DMS 273 (cell line): ENCODE results near the gene CLASP1.
"Not testable (repeated sequence)": the region's sequence is repeated elsewhere in the genome, so short reads cannot be mapped to it uniquely, and the experiment has no call there.

ENCODE experiments used
- DNase-seq: peaks from one replicate; lab custom pipeline; 2025; ENCODE audit not compliant: unreplicated experiment; lab: John Stamatoyannopoulos, UW

The CLASP1 gene

DNA sequence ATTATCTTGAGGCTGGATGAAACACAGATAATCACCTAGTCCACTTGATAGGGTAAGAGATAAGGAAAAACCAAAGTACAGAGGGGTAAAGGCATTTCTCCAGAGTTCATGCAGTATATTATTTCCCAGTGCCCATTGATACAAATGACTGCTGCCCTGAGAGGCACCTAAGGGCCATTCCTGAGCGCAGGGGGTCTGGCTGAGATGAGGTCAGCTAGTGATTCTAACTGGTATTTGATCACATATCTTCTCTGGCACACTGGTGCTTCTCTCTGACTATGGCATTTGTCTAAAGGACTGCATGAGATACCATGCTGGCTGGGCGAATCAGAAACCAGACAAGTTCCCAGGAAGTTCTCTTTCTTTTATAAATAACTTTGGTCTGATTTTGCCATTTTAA is 291.0 kb downstream of the CLASP1 start:
- DNase-seq = no peak

DNA sequence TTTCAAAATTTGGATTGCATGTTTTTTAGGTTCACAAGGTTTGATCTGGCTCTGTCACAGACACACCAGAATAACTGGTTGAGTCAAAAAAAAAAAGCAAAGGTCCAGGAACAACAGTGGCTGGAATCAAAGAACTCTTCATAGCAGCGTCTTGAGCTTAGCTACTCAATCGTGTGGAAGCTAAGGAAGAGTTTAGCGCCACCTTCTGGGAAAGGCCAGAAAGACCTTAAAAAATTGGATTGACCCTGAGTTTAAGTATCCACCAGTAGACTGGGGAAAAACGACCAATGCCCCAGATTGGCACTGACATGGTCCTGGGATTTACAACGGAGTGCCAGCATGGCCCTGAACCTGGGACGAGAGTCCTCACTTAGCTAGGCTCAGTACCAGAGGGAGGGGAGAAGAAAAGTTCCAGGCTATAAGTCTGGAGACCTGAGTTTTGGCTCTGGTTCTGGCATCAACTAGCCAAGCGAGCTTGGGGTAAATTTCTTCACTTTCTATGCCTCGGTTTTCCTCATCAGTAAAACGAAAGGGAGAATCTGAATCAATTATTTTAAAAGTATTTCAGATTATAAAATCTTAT is 293.1 kb downstream of the CLASP1 start:
- peak; percentile 87 for DNase-seq

DNA sequence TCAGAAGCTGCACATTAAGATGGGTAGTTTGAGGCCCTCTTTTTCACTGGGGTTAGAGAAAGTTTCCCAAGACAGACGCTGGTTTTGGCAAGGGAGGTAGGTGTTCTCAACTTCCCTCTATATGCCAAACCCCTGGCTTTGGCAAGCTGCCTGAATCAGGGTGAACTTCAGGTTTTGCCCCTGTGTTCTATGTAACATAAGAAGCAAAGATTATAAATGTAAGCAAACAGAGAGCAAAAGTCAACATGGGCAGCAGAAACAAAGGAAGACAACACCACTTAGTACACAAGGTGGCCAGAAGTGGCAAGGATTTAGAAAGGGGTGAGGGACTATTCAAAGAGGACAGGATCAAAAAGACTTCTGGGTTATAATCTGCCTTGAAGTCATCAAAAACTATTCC is 293.8 kb downstream of the CLASP1 start:
- peak; percentile 58 for DNase-seq

DNA sequence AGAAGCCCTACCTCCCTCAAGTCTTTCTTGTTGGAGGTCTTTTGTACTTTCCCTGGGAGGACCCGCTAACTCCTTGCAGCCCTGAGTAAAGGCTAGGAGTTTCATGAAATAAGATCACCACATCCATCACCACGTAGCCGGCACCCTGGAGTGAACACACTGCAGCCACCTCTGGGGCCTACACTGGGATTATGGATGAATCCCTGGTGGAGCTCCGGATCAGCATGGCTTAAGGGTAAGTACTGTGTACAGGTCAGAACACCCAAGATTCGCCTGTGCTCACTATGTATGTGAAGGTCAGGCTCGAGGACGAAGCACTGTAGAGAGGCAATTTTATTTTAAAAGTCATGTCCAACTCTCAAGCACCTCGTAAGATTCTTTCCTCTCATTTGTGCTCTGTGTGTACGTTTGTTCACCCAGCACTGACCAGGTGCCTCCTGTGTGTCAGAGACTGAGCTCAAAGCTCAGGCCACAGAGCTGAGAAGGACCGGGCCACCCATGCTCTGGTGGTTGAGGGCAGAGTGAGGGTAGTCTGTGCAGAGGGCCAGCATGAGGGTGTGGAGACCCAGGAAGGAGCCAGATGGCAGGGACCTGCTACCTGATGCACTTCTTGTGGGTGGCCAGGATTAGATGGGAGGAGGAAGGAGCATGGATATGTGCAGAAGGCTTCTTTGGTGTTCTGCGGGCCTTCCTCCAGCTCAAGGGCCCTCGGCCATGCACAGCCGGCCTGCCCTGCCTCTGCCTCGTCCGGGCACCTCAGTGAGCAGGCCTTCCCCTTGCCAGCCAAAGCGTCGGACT is 297.5 kb downstream of the CLASP1 start:
- no peak for DNase-seq

DNA sequence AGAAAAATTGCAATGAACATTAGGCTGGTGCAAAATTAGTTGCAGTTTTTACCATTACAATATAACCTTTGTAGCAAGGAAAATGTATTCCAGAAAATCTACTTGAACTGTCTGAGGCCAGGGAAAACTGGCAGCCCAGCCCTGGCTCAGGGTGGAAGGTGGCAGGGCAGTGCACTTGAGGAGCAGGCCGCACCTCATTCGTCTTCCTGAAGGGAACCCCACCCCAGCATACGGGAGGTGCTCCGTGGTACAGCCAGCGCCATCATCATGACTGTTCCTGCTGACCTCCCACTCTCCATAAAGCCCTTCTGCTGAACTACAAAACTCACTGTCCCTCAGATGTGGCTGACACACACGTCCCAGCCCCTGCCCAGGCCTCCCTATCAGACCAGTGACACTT is 298.4 kb downstream of the CLASP1 start:
- no peak for DNase-seq

DNA sequence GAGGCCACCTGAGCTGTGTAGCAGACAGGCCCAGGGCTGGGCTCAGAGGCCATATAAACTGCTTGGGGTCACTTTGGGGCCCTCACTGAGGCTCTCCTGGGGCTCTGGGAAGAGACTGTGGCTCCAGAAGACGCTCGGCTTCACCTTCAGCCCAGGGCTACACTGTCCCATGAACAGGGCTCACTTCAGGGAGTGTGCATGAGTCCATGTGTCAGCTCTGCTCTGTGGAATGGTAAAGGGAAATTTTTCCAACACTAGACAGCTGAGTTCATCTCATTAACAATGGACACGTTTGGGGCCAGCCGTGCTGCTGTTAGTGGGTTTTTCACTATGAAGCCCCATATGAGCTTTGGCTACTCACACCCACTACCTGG is 298.9 kb downstream of the CLASP1 start:
- DNase-seq = no peak

DNA sequence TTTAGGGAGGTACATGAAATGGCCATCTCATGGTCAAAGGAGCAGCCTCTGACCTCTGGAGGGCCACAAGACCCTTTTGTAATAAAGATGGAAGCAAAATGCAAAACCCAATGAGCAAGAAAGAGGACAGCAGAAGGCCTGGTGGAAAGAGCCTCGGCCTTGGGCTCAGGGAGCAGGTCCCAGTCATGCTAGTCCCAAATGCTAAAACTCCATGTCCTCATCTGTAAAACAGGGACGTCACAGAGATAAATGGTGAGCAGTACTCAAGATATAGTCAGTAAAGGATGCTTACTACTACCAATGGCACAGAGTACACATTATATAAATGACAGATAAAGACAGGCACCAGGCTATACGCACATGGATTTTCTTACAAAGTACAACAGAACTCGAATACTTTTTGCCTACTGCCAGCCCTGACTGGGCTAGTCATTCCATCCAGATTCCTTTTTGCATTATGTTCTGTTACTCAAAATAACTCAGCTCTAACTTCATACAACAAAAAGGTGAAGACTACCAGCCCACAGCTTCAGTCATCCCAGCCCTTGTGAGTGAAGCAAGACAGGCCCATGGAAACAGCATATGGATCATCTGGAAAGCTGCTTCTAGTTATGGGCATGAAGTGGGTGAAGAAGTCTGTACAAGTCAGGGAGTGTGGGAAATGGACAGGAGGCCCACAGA is 299.4 kb downstream of the CLASP1 start:
- no peak for DNase-seq

DNA sequence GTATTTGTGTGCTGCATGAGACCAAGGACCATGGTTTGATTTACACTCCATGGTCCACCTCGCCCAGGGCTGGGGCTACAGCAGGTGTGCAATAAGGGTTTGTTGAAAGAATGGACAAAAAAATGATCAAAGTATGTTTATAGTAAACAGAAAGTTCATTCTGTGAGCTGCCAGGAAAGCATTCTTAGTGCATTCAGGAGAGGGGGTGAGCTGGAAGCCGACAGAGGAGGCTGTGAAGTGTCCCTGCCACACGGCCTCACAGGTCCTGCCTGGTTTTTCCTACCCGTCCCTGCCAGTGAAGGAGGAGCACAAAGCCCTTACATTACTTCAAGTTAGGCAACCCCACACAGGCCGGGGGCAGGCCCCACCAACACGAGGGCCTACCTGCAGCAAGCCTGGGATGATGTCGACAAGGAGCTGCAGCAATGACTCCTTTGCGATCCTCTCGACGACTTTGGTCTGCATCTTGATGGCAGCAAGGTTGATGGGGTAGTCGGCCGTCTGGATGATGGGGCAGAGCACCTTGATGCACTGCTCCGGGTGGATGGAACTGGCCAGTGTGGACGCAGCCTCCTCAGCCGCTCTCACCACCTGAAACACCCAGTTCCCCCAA is 301.0 kb downstream of the CLASP1 start:
- DNase-seq = no peak

DNA sequence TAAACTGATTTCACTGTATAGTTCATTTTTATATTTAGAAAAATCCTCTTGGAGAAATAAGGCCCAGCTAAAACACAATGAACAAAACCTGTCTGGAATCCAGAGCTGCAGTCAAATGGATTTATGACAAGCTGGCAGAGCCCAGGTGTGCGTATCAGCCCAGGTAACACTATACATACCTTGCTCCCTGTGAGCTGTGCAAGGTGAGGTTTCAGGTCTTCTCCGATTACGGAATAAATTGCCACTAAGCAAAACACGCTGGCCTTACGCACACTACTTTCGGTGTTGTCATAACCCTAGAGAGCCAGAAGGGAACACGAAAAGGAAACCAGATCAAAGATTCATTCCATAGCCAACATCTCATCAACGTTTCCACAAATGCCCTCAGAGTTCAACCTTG is 302.4 kb downstream of the CLASP1 start:
- no peak for DNase-seq

DNA sequence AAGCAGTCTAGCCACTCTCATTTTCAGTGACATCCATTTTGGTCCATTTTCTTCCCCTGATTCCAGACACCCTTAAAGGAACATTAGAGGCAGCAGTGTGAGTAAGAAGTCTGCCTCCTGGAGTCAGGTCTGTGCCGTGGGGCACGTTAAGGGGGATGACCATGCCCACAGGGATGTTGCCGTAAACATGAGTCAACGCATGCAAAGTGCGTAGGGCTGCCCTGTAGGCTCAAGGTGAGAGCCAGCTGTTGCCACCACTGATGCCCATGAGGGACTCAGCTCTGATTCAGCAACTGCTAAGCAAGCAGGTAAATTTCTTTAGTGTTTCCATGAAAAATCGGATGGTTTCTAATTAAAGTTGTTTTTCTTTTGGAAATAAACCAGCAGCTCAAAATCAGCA is 302.9 kb downstream of the CLASP1 start:
- no peak for DNase-seq

DNA sequence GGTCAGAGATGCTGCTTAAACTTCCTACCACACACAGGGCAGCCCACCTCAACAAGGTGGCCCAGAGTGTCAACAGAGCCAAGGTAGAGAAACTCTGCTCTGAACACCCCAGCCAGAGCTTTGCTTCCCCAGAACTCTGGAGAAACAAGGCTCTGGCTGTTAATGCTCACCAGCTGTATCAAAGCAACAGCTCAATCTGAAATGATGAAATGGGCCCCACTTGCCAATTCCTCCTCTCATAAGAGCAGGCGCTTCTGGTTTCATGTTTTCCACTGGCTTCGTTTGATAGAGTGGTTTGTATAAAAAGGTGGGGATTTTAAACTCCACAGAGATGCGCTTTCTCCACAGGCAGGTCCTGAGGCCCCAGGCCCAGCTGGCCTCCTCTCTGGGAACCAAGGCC is 303.4 kb downstream of the CLASP1 start:
- DNase-seq = no peak

DNA sequence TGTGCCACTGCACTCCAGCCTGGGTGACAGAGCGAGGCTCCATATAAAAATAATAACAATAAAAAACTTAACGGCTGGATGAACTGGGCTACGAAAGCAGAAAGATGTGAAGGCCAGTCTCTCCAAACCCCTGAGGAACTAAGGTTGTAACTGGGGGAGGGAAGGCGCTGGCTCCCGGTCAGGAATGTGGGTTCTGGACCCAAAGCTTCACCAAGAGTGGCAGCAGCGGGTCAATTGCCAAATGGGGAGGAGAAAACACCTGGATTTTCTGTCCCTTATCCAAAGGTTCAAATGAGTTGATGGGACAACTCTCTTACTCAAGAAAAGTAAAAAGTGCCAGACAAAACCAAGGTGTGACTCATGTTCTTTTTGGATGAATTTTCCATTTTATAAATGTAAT is 304.2 kb downstream of the CLASP1 start:
- no peak for DNase-seq

DNA sequence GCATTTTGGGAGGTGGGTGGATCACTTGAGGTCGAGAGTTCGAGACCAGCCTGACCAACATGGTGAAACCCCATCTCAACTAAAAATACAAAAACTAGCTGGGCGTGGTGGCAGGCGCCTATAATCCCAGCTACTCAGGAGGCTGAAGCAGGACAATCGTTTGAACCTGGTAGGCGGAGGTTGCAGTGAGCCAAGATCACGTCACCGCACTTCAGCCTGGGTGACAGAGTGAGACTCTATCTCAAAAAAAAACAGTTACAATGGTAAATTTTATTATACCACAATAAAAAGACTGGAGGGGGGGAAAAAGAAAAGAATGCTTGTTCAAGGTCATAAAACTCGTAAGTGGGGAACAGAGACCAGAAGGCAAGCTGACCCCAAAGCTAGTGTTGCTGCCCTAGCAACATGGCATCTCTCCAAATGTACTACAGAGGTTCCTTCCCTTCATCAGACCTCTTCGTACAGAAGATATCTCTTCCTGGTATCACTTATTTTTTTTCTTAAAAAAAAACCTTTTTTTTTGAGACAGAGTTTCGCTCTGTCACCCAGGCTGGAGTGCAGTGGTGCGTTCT is 305.3 kb downstream of the CLASP1 start:
- DNase-seq = not testable (repeated sequence)

DNA sequence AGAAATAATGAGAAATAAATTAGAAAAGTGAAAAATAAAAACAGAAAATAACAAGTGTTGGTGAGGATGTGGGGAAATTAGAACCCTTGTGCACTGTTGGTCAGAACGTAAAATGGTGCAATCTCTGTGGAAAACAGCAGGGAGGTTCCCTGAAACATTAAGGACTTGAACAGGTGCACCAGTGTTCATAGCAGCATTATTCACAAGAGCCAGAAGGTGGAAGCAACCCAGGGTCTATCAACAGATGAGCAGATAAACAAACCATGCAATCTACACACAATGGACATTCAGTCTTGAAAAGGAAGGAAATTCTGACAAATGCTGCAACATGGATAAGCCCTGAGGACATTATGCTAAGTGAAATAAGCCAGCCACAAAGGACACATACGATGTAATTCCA is 306.1 kb downstream of the CLASP1 start:
- no peak for DNase-seq

DNA sequence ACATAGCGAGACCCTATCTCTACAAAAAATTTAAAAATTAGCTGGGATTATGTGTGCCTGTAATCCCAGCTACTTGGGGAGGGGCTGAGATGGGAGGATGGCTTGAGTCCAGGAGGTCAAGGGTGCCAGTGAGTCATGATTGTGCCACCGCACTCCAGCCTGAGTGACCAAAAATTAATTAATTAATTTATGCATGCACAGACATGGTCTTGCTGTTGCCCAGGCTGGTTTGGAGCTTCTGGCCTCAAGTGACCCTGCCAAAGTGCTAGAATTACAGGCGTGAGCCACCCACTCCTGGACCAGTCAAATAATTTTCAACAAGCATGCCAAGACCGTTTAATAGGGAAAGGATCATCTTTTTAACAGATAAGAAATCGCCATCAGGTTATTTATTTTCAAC is 306.5 kb downstream of the CLASP1 start:
- DNase-seq = no peak

DNA sequence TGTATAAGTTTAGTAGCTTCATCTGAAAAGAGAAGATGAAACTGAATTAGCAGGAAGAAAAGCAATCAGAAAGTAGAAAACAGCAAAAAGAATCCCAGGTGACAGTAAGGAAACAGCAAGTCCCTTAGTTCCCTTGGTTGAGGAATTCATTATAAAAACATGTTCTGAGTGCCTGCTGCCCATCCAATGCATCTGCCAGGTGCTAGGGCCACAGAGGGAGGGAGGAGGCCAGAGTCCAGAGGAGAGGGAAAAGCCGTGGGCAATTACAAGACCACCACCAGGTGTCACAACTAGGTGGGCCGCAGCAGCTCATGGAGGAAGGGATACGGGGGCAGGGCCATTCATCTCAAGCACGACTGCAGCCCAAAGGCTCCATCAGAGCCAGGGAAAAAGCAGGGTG is 308.3 kb downstream of the CLASP1 start:
- no peak for DNase-seq

DNA sequence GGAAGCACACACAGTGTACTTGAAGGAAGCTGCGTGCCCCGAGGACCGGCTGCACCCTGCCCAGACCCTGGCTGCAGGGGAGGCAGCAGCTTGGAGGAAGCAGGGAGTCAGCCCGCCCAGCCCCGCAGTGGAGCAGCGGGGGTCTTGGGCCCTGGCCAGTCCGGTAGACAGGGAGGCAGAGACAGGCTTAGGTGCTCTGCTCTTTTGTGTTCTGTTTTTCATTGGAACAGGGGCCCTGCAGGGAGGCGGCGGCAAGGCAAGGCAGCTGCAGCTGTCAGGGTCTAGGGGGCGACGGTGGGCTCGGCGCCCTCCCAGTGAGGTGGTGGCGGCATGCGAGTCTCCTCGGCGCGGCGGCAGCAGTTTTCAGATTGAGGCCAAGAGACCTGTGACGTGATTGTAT is 311.0 kb downstream of the CLASP1 start:
- DNase-seq = no peak

DNA sequence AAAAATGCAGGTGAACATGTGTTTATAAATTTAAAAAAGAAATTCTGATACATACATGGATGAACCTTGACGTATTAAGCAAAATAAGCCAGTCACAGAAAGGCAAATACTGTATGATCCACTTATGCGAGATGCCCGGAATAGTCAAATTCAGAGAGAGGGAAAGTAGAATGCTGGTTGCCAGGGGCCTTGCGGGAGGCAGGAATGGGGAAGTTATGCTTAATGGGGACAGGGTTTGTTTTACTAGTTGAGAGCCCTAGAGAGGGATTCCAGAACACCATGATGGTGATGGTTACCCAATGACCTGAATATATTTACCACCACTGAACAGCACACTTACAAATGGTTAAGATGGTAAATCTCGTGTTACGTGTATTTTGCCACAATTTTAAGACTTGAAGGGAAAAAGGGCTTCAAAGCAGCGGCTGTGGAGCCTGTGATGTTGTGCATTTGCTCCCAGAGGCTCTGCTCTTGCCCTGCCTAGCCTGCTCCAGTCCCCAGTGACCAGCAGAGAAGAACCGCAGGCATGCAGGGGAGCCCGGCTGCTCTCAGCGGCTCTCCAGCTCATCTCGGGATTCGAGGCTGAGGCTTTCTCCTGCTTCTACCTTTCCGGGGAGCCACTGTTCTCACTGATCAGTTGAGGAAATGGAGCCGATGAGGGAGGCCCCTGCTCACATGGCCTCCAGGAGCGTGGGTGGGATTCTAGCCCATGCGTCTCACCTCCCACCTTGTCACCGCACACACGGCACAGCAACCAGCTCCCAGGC is 312.6 kb downstream of the CLASP1 start:
- DNase-seq = no peak

DNA sequence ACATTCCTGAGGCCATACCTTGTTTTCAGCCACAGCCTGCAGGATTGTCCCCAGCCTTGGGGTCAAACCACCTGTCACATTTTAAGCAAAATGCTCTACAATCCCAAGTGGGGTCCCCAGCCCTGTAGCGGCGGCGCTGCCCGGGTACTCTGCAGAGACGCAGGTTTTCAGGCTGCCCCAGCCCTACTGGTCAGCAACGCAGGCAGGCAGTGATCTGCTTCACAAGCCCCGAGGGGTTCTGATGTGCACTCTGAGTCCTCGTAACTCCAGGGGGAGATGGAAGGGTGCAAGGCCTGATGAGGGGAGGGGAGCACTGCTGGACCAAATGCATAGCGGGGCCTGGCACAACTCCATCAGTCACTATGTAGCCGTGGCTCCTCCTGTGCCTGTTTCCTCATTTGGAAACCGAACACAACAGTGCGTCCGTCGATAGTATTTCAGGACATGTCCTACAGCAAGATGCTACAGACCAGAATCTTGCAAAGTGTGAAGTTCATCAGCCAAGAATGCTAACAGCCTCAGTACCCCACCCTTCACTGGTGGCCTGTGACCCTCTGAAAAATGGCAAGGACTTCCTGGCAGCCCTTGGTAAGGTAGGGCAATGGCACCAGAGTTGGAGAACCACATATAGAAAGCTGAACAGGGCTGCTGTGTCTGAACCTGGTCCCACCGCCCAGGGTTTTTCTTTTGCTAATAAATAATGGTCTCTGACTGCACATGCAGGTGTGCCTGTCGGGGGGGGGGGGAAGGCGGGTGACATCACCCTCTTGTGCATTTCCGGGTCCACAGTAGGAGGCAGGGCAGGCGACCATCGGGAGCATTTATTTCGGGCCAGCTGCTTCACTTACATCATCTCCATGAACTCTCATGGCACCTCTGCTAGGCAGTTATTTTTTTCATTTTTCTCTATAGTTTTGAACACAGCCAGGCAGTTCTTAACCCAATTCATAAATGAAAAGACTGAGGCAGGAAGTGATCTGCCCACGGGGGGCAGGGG is 313.7 kb downstream of the CLASP1 start:
- DNase-seq = peak; percentile 43
